ENCODE measurements around the gene BZW2. TPM values are rescaled to one million over a fixed set of nuclear protein-coding genes. Genes with fewer than 3 reads are reported as not detected.
A peak's percentile ranks its signal among the peaks of the same experiment; 100 is the strongest.

The BZW2 gene
- total and polyA plus RNA-seq, 2 of the 13 experiments (the other 11 are each of a cell fraction or from before 2014, with no cell fraction given), result 21.8 to 95.2 TPM

DNA sequence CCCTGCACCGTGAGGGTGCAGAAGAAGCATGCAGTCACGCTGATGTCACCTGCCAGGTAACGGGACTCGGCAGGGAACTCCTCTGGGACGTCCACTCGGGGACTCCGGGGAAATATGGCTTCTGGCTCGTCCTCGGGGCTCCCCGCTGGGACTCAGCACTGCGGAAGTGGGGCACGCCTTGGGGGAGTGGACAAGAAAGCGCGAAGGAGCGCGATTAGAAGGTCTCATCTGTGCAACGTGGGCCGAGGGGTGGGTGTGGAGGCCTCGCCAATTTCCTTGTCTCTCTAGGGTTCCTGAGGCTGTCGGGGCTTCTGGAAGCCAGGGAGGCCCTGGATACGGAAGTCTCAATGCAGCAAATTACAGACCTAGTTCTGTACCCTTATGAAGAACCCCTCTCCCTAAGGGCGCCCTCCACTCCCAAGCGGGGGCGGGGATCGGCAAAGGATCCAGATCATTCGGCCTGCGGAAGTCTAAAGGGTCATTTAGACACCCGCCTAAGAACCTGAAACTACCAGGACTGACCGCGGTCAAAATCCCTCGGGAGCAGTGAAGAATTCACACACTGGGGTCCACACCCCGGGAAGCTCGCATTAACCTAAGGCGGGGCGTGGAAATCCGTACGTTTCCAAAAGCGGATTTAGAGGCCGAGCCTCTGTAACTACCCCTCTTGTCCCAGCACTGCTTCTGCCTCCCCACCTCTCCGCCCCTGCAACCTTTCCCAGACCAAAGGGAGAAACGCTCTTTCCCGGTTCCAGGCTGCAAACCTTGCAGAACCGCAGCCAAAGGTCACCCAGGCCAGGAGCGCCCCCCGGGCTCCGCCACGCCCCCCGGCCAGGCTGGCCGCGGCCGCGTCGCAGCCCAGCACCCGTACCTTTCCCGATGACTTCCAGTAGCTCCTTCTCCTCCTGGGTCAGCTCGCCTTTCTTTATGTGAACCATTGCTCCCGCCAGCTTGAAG lies 1.1 kb upstream of the BZW2 start (continued):
- TF ChIP-seq NR3C1 (CRISPR knock-in tag; IDR thresholded peaks at IDR 0.05), result no peak
- TF ChIP-seq, protein P1, sequence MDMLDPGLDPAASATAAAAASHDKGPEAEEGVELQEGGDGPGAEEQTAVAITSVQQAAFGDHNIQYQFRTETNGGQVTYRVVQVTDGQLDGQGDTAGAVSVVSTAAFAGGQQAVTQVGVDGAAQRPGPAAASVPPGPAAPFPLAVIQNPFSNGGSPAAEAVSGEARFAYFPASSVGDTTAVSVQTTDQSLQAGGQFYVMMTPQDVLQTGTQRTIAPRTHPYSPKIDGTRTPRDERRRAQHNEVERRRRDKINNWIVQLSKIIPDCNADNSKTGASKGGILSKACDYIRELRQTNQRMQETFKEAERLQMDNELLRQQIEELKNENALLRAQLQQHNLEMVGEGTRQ (IDR thresholded peaks at IDR 0.05; ENCODE audit: low read depth, low read length), result no peak
- TF ChIP-seq, protein P1 (CRISPR knock-in tag; IDR thresholded peaks at IDR 0.05; ENCODE audit: borderline replicate concordance), result no peak
- TF ChIP-seq LCORL (IDR thresholded peaks at IDR 0.05), result no peak
- no peak for TF ChIP-seq LCORL (CRISPR knock-in tag; IDR thresholded peaks at IDR 0.05)
- no peak for TF ChIP-seq ZNF234 (CRISPR knock-in tag; conservative IDR thresholded peaks at IDR 0.05)
- no peak for TF ChIP-seq ZNF24 (IDR thresholded peaks at IDR 0.05)
- TF ChIP-seq GTF3A (CRISPR knock-in tag; conservative IDR thresholded peaks at IDR 0.05), result no peak
- no peak for TF ChIP-seq MYNN (CRISPR knock-in tag; IDR thresholded peaks at IDR 0.05; ENCODE audit: low read depth)
- no peak for TF ChIP-seq MEIS1 (CRISPR knock-in tag; IDR thresholded peaks at IDR 0.05; ENCODE audit: borderline replicate concordance)
- TF ChIP-seq EEA1 (CRISPR knock-in tag; IDR thresholded peaks at IDR 0.05; ENCODE audit: borderline replicate concordance), result no peak
- TF ChIP-seq MLLT10 (CRISPR knock-in tag; IDR thresholded peaks at IDR 0.05), result no peak
- no peak for TF ChIP-seq CHD2 (IDR thresholded peaks at IDR 0.05; ENCODE audit: low read depth, low read length)
- no peak for TF ChIP-seq SIN3B (IDR thresholded peaks at IDR 0.05; ENCODE audit: low read length)
- no peak for TF ChIP-seq NR2C2 (CRISPR knock-in tag; IDR thresholded peaks at IDR 0.05; ENCODE audit: borderline replicate concordance)
- no peak for TF ChIP-seq ZNF468 (CRISPR knock-in tag; IDR thresholded peaks at IDR 0.05)
- TF ChIP-seq CCAR2 (optimal IDR thresholded peaks at IDR 0.05; ENCODE audit: low read depth, low read length), result no peak
- no peak; the same call in 1 of the 2 replicates for TF ChIP-seq NCOR1 (IDR thresholded peaks at IDR 0.05; ENCODE audit: borderline replicate concordance, low read length)
- no peak for TF ChIP-seq HOXA9 (CRISPR knock-in tag; IDR thresholded peaks at IDR 0.05; ENCODE audit: borderline replicate concordance)
- no peak for TF ChIP-seq ZNF30 (CRISPR knock-in tag; IDR thresholded peaks at IDR 0.05)
- TF ChIP-seq YY1 (IDR thresholded peaks at IDR 0.05; ENCODE audit: insufficient read depth, insufficient replicate concordance, low read depth, low read length), result peak; percentile 37
- TF ChIP-seq, protein P2, sequence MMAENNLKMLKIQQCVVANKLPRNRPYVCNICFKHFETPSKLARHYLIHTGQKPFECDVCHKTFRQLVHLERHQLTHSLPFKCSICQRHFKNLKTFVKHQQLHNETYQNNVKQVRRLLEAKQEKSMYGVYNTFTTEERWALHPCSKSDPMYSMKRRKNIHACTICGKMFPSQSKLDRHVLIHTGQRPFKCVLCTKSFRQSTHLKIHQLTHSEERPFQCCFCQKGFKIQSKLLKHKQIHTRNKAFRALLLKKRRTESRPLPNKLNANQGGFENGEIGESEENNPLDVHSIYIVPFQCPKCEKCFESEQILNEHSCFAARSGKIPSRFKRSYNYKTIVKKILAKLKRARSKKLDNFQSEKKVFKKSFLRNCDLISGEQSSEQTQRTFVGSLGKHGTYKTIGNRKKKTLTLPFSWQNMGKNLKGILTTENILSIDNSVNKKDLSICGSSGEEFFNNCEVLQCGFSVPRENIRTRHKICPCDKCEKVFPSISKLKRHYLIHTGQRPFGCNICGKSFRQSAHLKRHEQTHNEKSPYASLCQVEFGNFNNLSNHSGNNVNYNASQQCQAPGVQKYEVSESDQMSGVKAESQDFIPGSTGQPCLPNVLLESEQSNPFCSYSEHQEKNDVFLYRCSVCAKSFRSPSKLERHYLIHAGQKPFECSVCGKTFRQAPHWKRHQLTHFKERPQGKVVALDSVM (CRISPR knock-in tag; IDR thresholded peaks at IDR 0.05), result peak; percentile 32
- no peak for TF ChIP-seq ATRX (CRISPR knock-in tag; IDR thresholded peaks at IDR 0.05; ENCODE audit: borderline replicate concordance)
- no peak for TF ChIP-seq REXO4 (CRISPR knock-in tag; IDR thresholded peaks at IDR 0.05; ENCODE audit: borderline replicate concordance)
- no peak for TF ChIP-seq ZNF839 (CRISPR knock-in tag; IDR thresholded peaks at IDR 0.05; ENCODE audit: borderline replicate concordance)
- no peak for TF ChIP-seq NFATC3 (CRISPR knock-in tag; IDR thresholded peaks at IDR 0.05)
